WERI-Rb-1 (cell line): Measurements from ENCODE around the gene PTGER3.

ENCODE experiments used
- DNase-seq: peaks from one replicate; pipeline ENCODE4 v3.0.0-alpha.2; 2020
- H3K27ac ChIP-seq: fragments of 250-450 bp; sonication (Bioruptor Pico); 2 replicates; pipeline ENCODE4 v1.5.1; 2020; ENCODE audit warnings: mild to moderate bottlenecking, moderate library complexity
- H3K27me3 ChIP-seq: fragments of 250-450 bp; sonication (Bioruptor Pico); 2 replicates; pipeline ENCODE4 v1.5.1; 2021; ENCODE audit warnings: mild to moderate bottlenecking, low read depth, moderate library complexity; ENCODE audit not compliant: insufficient read depth, severe bottlenecking
- H3K36me3 ChIP-seq: fragments of 250-450 bp; sonication (Bioruptor Pico); 2 replicates; pipeline ENCODE4 v1.5.1; 2020; ENCODE audit warnings: mild to moderate bottlenecking, moderate library complexity
- H3K4me3 ChIP-seq: 2 replicates; pipeline ENCODE4 v1.5.1; 2011; ENCODE audit warnings: low read depth, mild to moderate bottlenecking, control low read depth, low read length
- H3K9me3 ChIP-seq: fragments of 250-450 bp; sonication (Bioruptor Pico); 2 replicates; pipeline ENCODE4 v1.5.1; 2021; ENCODE audit warnings: mild to moderate bottlenecking, moderate library complexity; ENCODE audit not compliant: severe bottlenecking
- TF ChIP-seq, protein P1 (sequence below): IDR thresholded peaks from 2 replicates; pipeline ENCODE4 v1.5.1; 2011; ENCODE audit warnings: low read depth, mild to moderate bottlenecking, control low read depth, inconsistent platforms, low read length

Gene PTGER3

DNA sequence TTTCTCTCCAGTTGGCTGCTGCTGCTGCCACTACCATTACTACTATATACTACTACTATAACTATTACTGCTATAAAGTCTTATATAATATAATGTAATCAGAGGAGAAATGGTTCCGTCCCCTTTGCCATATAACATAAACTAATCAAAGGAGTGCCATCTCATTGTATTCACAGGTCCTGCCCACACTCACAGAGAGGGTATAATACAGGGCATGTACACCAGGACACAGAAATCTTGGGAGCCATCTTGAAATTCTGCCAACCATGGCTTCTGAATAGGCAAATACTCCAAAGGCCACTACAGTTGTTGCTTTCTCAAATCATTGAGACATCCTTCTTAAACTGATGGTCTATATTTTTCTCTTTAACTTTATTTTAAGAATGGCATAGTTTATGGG is 40.1 kb upstream of the PTGER3 start:
- no peak overlapping the region for H3K4me3 ChIP-seq
- H3K9me3 ChIP-seq, result no peaks in the 10 kb centered on the region
- TF ChIP-seq, protein P1, sequence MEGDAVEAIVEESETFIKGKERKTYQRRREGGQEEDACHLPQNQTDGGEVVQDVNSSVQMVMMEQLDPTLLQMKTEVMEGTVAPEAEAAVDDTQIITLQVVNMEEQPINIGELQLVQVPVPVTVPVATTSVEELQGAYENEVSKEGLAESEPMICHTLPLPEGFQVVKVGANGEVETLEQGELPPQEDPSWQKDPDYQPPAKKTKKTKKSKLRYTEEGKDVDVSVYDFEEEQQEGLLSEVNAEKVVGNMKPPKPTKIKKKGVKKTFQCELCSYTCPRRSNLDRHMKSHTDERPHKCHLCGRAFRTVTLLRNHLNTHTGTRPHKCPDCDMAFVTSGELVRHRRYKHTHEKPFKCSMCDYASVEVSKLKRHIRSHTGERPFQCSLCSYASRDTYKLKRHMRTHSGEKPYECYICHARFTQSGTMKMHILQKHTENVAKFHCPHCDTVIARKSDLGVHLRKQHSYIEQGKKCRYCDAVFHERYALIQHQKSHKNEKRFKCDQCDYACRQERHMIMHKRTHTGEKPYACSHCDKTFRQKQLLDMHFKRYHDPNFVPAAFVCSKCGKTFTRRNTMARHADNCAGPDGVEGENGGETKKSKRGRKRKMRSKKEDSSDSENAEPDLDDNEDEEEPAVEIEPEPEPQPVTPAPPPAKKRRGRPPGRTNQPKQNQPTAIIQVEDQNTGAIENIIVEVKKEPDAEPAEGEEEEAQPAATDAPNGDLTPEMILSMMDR, result no peak
- H3K36me3 ChIP-seq, result no peaks in the 10 kb centered on the region
- H3K27ac ChIP-seq, result no peak overlapping the region
- DNase-seq, result no peak
- H3K27me3 ChIP-seq, result no peaks in the 10 kb centered on the region

DNA sequence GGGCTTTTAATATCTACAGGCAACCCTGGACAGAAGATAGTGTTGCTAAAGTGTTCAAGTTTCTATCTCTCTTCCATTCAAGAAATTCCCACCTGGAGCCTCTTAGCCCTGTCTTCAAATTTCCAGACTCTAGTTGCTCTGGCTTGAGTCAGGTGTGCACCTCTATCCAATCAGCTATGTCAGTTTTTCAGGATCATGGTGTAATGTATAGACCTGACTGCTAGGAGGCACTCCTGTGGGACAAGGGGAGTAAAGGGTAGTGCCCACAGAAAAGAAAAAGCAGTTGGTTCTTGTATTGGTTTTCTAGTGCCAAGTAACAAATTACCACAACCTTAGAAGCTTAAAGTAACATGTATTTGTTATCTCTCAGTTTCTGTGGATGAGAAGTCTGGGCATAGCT is 39.4 kb upstream of the PTGER3 start:
- H3K27me3 ChIP-seq, result no peaks in the 10 kb centered on the region
- H3K36me3 ChIP-seq, result no peaks in the 10 kb centered on the region
- H3K27ac ChIP-seq, result no peak overlapping the region
- no peak overlapping the region for H3K4me3 ChIP-seq
- no peaks in the 10 kb centered on the region for H3K9me3 ChIP-seq
- no peak for DNase-seq
- TF ChIP-seq, protein P1, result 0 out of 2 replicates have a peak, but pooled peaks have one; percentile 25

DNA sequence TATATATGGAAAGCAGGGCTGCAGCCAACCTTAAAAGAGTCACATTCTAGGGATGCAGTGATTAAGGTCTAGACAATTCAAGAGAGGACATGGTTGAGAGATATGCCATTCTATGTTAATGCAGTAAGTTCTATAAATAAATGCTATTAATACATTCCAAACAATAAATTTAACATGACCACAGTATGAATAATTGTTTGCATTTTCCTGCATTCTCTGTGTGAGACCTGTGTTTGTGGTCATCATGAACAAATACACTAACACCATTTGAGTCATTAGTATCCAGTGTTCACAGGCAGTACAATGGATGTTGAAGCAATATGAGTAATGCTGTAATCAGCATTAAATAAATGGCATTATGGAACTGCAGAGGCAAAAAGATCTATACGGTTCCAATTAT is 38.7 kb upstream of the PTGER3 start:
- DNase-seq, result no peak
- TF ChIP-seq, protein P1, result no peak

DNA sequence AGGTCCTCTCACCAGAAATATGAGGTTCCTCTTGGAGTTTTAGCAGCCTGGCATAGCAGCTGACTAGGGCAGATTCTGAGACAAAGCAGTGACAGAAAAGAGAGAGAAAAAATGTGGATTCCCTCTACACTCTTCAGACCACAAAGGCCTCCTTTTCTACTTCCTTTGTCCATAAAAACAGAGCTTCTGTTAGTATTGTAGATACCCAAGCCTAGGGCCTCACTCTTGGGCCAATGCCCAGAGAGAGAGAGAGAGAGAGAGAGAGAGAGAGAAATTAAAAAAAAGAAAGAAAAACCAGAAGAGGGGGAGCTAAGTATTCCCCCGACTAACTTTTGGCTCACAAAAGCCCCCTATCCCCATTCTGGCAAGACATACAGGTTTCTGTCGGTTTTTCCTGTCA is 35.7 kb upstream of the PTGER3 start:
- peaks cover 15% of the 10 kb centered on the region for H3K36me3 ChIP-seq
- H3K9me3 ChIP-seq, result no peaks in the 10 kb centered on the region
- H3K4me3 ChIP-seq, result no peak overlapping the region
- TF ChIP-seq, protein P1, result no peak
- no peak for DNase-seq
- H3K27me3 ChIP-seq, result no peaks in the 10 kb centered on the region
- H3K27ac ChIP-seq, result no peak overlapping the region

More for the DNA sequence above, 38.7 kb upstream of the PTGER3 start:
- H3K27me3 ChIP-seq, result no peaks in the 10 kb centered on the region
- no peak overlapping the region for H3K4me3 ChIP-seq
- no peaks in the 10 kb centered on the region for H3K36me3 ChIP-seq
- no peaks in the 10 kb centered on the region for H3K9me3 ChIP-seq
- no peak overlapping the region for H3K27ac ChIP-seq

DNA sequence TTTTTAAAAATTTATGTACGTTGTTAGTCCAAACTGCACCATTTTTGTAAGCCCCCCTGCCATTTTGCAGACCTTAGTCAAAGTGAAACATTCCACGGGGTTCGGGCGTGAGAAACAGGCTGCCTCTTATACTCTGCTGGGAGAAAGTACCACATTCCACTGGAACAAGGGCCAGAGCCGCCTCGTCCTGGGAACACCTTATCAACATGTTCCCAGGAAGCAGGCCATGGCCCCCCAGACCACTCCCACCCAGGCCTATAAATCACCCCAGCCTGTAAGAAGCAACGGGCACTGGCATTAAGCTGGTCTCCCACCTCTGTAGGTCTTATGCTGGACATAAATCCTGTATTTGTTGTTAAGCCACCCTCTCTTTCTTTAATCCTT is 34.1 kb upstream of the PTGER3 start:
- peak; percentile 84 for DNase-seq
- peak overlapping the region; percentile 78 for H3K4me3 ChIP-seq
- H3K36me3 ChIP-seq, result peaks cover 31% of the 10 kb centered on the region
- H3K9me3 ChIP-seq, result no peaks in the 10 kb centered on the region
- H3K27me3 ChIP-seq, result no peaks in the 10 kb centered on the region
- peak overlapping the region; percentile 24 for H3K27ac ChIP-seq
- TF ChIP-seq, protein P1, result no peak

DNA sequence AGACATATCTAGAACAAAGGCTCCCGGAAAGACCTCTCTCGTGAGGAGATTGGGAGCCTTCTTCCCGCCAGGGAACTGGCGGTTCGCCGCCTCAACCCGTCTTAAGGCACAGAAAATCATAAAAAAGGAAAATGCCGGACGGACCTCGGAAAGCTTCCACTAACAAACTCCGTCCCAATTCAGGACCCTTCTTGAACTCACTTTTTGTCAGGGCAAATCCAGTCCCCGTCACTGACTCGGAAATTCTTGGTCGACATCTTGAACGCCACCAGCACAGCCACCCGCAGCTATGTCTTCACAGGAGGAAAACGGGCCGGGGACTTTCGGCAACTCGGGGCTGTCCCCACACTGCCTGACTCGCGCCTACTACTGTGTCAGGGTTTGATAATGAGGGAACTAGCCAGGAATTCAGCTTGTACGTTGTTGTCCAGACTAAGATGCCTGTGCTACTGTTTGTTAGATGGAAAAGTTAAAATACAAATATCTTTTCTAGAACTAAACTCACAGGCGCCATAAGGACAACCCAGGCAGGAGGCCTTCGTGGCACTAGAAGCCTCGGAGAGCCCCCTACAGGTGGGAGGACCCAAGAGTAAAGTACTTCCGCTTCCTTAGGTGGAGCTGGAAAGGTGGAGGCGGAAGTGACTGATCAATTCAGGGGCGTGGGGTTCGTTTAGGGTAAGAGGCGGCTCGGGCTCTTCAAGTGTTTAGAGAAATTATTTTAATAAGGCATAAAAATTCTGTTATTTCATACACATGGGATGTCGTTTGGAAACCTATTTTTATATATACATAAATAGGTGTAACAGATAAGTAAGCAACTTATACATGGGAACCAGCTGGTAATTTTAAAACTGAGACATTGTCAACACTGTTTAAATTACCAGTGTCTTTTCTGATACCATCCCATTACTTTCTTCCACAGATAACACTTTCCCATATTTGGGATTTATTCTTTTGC is 33.4 kb upstream of the PTGER3 start, which contains the start of gene ZRANB2:
ZRANB2 (minus strand) TSS at position 297 of the 958 bp plus-strand sequence; CDS start at position 257, 40 bp downstream.
- peak within 1 kb of the TSS; percentile 96 for H3K27ac ChIP-seq
- peak; percentile 94 for DNase-seq

More for the DNA sequence above, 33.4 kb upstream of the PTGER3 start, which contains the start of gene ZRANB2:
- H3K4me3 ChIP-seq, result peak within 1 kb of the TSS; percentile 78
- H3K36me3 ChIP-seq, result peaks cover 38% of the 10 kb centered on the region
- no peaks in the 10 kb centered on the region for H3K27me3 ChIP-seq
- TF ChIP-seq, protein P1, result peak; percentile 47
- no peaks in the 10 kb centered on the region for H3K9me3 ChIP-seq
